ENCODE measurements around the gene SUSD4.

DNA sequence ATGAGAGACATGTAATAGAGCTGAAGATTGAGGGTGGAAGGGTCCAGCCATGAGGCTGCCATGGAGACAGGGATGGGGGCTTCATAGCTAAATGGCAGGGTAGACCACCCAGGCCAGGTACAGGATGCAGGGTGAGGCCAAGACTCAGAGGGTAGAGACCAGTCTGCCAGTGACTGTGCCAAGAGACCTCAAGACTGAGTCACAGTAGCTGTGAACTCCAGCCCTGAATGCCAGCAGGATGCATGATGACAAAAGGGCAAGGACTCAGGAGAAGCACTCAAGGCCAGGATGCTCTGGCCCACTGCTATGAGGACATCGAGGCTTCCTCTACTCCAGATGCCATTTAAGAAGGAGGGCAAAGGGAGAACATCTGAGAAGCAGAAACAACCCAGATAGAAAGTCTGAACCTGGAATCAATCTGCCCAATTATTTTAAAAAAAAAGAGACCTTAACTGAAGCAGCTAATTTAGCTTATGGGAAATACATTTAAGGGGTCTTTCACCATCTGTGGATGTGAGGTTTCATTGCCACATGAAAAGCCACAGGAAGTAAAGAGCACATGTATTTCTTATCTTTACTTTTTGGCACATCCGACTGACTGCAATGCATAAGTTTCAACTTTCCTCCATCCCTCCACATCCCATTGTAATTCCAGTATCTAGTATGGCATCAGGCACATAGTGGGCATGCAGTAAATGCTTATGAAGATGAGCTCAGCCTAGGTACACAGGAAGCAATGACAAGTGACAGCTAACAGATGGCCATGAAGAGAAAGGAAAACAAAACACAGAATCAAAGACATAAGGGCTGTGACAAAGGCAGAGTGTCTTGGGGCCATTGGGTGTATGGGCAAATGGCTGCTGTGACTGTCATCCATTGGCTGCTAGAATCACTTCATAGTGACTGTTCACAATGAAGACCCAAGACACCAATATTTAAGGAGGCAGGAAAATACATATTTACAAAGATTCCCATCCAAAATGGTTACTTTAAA is 40.2 kb downstream of the SUSD4 start:
- TF ChIP-seq, protein P1, sequence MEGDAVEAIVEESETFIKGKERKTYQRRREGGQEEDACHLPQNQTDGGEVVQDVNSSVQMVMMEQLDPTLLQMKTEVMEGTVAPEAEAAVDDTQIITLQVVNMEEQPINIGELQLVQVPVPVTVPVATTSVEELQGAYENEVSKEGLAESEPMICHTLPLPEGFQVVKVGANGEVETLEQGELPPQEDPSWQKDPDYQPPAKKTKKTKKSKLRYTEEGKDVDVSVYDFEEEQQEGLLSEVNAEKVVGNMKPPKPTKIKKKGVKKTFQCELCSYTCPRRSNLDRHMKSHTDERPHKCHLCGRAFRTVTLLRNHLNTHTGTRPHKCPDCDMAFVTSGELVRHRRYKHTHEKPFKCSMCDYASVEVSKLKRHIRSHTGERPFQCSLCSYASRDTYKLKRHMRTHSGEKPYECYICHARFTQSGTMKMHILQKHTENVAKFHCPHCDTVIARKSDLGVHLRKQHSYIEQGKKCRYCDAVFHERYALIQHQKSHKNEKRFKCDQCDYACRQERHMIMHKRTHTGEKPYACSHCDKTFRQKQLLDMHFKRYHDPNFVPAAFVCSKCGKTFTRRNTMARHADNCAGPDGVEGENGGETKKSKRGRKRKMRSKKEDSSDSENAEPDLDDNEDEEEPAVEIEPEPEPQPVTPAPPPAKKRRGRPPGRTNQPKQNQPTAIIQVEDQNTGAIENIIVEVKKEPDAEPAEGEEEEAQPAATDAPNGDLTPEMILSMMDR (conservative IDR thresholded peaks at IDR 0.05; ENCODE audit: low read depth, low read length) = no peak
- TF ChIP-seq, protein P2, sequence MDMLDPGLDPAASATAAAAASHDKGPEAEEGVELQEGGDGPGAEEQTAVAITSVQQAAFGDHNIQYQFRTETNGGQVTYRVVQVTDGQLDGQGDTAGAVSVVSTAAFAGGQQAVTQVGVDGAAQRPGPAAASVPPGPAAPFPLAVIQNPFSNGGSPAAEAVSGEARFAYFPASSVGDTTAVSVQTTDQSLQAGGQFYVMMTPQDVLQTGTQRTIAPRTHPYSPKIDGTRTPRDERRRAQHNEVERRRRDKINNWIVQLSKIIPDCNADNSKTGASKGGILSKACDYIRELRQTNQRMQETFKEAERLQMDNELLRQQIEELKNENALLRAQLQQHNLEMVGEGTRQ (IDR thresholded peaks at IDR 0.05; ENCODE audit: low read depth, low read length) = no peak
- TF ChIP-seq POLR2A (IDR thresholded peaks at IDR 0.05; ENCODE audit: low read depth, low read length) (no peak), SMC3 (IDR thresholded peaks at IDR 0.05; ENCODE audit: low read depth, low read length) (no peak), RFX5 (IDR thresholded peaks at IDR 0.05; ENCODE audit: low read depth, low read length) (no peak), CHD1 (IDR thresholded peaks at IDR 0.05; ENCODE audit: low read depth, low read length) (no peak), MAZ (IDR thresholded peaks at IDR 0.05; ENCODE audit: borderline replicate concordance, low read depth, low read length) (no peak)
